HL-60 (cell line): ENCODE data around the gene SIX1.

Experiments
- DNase-seq, 2 experiments: peaks; one replicate each; pipeline ENCODE4 v3.0.0-alpha.2; 2010 to 2020; ENCODE audit warnings: low read depth in 1 of 2, low spot score in 1 of 2
- H3K27ac ChIP-seq: fragments of 250-450 bp; sonication (Bioruptor Pico); replicated peaks from 2 replicates; pipeline ENCODE4 v1.5.1; 2020; ENCODE audit warnings: mild to moderate bottlenecking, moderate library complexity
- H3K27me3 ChIP-seq: fragments of 250-450 bp; sonication (Bioruptor Pico); 2 replicates; pipeline ENCODE4 v1.5.1; 2021; ENCODE audit warnings: mild to moderate bottlenecking, moderate library complexity; ENCODE audit not compliant: insufficient read depth, poor library complexity, severe bottlenecking
- H3K4me3 ChIP-seq: replicated peaks from 2 replicates; pipeline ENCODE4 v1.5.1; 2011; ENCODE audit warnings: mild to moderate bottlenecking, control low read depth, low read length; ENCODE audit not compliant: insufficient read depth
- GABPA ChIP-seq: IDR thresholded peaks from 2 replicates; pipeline ENCODE4 v1.6.1; 2012; ENCODE audit warnings: low read depth
- POLR2AphosphoS5 ChIP-seq: IDR thresholded peaks from 2 replicates; pipeline ENCODE4 v1.6.1; 2012; ENCODE audit warnings: low read depth
- SPI1 ChIP-seq: IDR thresholded peaks from 2 replicates; pipeline ENCODE4 v1.6.1; 2012; ENCODE audit warnings: low read depth, mild to moderate bottlenecking, borderline replicate concordance
- TF ChIP-seq, protein P1 (sequence below): IDR thresholded peaks from 2 replicates; pipeline ENCODE4 v1.6.1; 2012; ENCODE audit warnings: low read depth; ENCODE audit not compliant: insufficient replicate concordance
- TF ChIP-seq, protein P2 (sequence below): IDR thresholded peaks from one replicate; pipeline ENCODE4 v1.5.1; 2011; ENCODE audit warnings: low read length, control low read depth, inconsistent platforms; ENCODE audit not compliant: insufficient read depth

The SIX1 gene

DNA sequence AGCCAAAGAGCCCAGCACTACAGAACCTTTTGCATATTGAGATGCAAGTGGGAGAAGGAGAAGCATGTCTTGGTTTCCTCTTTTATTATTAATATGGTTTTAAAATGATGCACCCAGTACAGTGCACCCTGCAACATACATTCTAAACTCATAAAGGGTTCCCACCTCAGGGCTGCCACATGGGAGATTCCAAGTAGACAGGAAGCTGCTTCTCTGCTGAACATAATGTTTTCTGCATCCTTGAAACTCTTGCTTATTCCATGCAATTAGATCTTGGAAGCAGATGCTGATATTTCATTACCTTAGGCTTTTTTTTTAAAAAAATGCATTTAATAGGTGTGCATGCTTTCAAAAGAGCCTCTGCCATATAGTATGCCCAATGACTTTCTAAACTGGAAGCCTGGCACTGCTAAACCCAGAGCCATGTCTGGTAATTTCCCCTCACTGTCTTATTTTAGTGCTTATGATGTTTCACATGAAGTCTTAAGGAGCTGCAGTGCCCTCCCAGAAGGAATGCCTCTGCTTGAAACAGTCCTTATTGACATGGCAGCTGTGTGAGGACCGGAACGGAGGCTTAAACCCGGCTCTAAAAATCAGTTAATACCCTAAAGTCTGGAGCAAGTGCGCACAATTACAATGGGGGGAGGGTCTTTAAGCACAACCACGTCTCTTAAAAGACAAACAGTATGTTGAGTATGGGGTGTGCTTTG is 2.0 kb upstream of the SIX1 start:
- Histone ChIP-seq H3K4me3 (no peak overlapping the region), H3K27ac (no peak overlapping the region), H3K27me3 (peaks cover 90% of the 10 kb centered on the region)
- DNase-seq, result no peak
- TF ChIP-seq, protein P1, sequence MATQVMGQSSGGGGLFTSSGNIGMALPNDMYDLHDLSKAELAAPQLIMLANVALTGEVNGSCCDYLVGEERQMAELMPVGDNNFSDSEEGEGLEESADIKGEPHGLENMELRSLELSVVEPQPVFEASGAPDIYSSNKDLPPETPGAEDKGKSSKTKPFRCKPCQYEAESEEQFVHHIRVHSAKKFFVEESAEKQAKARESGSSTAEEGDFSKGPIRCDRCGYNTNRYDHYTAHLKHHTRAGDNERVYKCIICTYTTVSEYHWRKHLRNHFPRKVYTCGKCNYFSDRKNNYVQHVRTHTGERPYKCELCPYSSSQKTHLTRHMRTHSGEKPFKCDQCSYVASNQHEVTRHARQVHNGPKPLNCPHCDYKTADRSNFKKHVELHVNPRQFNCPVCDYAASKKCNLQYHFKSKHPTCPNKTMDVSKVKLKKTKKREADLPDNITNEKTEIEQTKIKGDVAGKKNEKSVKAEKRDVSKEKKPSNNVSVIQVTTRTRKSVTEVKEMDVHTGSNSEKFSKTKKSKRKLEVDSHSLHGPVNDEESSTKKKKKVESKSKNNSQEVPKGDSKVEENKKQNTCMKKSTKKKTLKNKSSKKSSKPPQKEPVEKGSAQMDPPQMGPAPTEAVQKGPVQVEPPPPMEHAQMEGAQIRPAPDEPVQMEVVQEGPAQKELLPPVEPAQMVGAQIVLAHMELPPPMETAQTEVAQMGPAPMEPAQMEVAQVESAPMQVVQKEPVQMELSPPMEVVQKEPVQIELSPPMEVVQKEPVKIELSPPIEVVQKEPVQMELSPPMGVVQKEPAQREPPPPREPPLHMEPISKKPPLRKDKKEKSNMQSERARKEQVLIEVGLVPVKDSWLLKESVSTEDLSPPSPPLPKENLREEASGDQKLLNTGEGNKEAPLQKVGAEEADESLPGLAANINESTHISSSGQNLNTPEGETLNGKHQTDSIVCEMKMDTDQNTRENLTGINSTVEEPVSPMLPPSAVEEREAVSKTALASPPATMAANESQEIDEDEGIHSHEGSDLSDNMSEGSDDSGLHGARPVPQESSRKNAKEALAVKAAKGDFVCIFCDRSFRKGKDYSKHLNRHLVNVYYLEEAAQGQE, result no peak
- TF ChIP-seq SPI1 (no peak), POLR2AphosphoS5 (no peak), GABPA (no peak)
- TF ChIP-seq, protein P2, sequence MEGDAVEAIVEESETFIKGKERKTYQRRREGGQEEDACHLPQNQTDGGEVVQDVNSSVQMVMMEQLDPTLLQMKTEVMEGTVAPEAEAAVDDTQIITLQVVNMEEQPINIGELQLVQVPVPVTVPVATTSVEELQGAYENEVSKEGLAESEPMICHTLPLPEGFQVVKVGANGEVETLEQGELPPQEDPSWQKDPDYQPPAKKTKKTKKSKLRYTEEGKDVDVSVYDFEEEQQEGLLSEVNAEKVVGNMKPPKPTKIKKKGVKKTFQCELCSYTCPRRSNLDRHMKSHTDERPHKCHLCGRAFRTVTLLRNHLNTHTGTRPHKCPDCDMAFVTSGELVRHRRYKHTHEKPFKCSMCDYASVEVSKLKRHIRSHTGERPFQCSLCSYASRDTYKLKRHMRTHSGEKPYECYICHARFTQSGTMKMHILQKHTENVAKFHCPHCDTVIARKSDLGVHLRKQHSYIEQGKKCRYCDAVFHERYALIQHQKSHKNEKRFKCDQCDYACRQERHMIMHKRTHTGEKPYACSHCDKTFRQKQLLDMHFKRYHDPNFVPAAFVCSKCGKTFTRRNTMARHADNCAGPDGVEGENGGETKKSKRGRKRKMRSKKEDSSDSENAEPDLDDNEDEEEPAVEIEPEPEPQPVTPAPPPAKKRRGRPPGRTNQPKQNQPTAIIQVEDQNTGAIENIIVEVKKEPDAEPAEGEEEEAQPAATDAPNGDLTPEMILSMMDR, result no peak

DNA sequence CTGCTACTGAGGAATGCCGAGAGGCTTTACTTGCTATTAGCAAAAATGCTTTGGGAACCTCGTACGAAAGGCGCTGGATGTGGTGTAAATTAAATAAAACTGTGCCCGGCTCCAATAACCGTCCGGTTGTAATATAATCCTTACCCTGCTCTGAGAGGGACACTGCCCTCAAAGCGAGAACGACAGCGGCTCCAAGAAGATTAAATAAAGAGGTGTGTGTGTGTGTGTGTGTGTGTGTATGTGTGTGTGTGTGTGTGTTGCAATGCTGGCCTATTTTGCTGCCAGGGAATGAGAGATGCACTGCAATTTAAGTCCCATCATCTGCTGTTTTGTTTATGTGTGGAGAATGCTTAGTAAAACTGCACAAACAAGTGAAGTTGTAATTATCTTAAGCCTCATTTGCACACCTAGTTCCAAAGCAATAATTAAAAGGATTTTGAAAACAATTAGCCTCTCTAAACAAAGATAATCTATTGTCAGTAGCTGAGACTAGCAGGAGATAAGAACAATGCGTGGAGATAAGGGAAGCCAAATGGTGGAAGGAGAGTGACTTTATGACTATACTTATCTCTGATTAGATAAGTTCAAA is 1.2 kb upstream of the SIX1 start:
- Histone ChIP-seq H3K27me3 (peaks cover 90% of the 10 kb centered on the region), H3K4me3 (no peak overlapping the region), H3K27ac (no peak overlapping the region)
- TF ChIP-seq, protein P1, result no peak
- TF ChIP-seq GABPA (no peak), SPI1 (no peak), POLR2AphosphoS5 (no peak)
- TF ChIP-seq, protein P2, result no peak
- no peak for DNase-seq

DNA sequence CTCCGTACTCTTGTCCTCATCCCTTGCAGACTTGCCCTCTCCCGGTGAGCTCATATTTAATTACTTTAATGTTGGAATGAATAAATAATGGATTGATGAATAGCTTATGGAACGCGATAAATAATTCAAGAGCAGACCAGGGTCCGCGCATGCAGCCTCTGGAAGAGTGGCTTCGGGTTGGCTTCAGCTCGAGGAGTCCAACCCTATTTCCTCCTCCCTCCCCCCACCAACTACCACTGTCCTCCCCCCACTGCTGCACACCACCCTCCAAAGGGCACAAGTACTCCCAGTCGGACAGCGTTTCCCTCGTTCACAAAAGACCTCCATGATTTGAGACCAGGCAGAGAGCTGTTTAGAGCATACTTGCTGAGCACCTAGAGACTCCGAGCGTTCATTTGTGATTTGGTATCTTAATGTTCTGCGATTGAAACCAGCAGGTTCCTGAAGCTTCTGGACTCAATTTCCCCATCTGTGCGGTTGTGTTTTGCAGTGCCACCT is 647 bp upstream of the SIX1 start:
- no peak overlapping the region for H3K27ac ChIP-seq
- DNase-seq, result no peak
- H3K27me3 ChIP-seq, result peaks cover 88% of the 10 kb centered on the region
- H3K4me3 ChIP-seq, result no peak overlapping the region; the same call in 1 of the 2 replicates
- TF ChIP-seq, protein P1, result no peak
- TF ChIP-seq, protein P2, result no peak
- TF ChIP-seq POLR2AphosphoS5, result no peak
- TF ChIP-seq GABPA, result no peak
- TF ChIP-seq SPI1, result no peak
